ENCODE measurements around the gene ABHD6.
"Not testable (repeated sequence)": the region's sequence is repeated elsewhere in the genome, so short reads cannot be mapped to it uniquely, and the experiment has no call there.

The ABHD6 gene

GRCh38 chr3:58285334-58285733 is 47.7 kb downstream of the ABHD6 start:
- DNase-seq = no peak

- DNase-seq = no peak
Observed at GRCh38 chr3:58287354-58287753, 49.8 kb downstream of the ABHD6 start.

- peak; percentile 22 to 48 for DNase-seq
Observed at GRCh38 chr3:58288011-58288728, 50.6 kb downstream of the ABHD6 start.

GRCh38 chr3:58288964-58289613 is 51.5 kb downstream of the ABHD6 start:
- DNase-seq = not testable (repeated sequence)

GRCh38 chr3:58290446-58290845 is 52.9 kb downstream of the ABHD6 start:
- not testable (repeated sequence) for DNase-seq

GRCh38 chr3:58291671-58292338 is 54.2 kb downstream of the ABHD6 start:
- DNase-seq = no peak

- no peak for DNase-seq
Observed at GRCh38 chr3:58292866-58293265, 55.3 kb downstream of the ABHD6 start.

GRCh38 chr3:58293516-58293915 is 55.9 kb downstream of the ABHD6 start:
- DNase-seq = peak; percentile 50 to 58

GRCh38 chr3:58296269-58296668 is 58.7 kb downstream of the ABHD6 start:
- DNase-seq = no peak

- no peak for DNase-seq
Observed at GRCh38 chr3:58296843-58297242, 59.3 kb downstream of the ABHD6 start.

GRCh38 chr3:58298190-58298589 is 60.6 kb downstream of the ABHD6 start:
- DNase-seq = no peak

- no peak for DNase-seq
Observed at GRCh38 chr3:58299075-58299474, 61.5 kb downstream of the ABHD6 start.

GRCh38 chr3:58299839-58300516 is 62.4 kb downstream of the ABHD6 start:
- peak in 1 of 2 experiments; percentile 8 for DNase-seq

- DNase-seq = peak; percentile 39 to 84
Observed at GRCh38 chr3:58305882-58306711, 68.5 kb downstream of the ABHD6 start, which contains the start of the genes HTD2 and RPP14. Gene HTD2 (plus strand): TSS chr3:58306520. CDS start chr3:58317614, 11,094 bp downstream. Gene RPP14 (plus strand): TSS chr3:58306245. CDS start chr3:58310330, 4,085 bp downstream.

- no peak for DNase-seq
Observed at GRCh38 chr3:58307639-58308215, 70.1 kb downstream of the ABHD6 start.

GRCh38 chr3:58308728-58309127 is 71.1 kb downstream of the ABHD6 start:
- DNase-seq = no peak

- no peak for DNase-seq
Observed at GRCh38 chr3:58317811-58318210, 80.2 kb downstream of the ABHD6 start.

GRCh38 chr3:58321791-58322190 is 84.2 kb downstream of the ABHD6 start:
- no peak for DNase-seq

- DNase-seq = no peak
Observed at GRCh38 chr3:58322793-58323192, 85.2 kb downstream of the ABHD6 start.

GRCh38 chr3:58323529-58324390 is 86.2 kb downstream of the ABHD6 start:
- DNase-seq = no peak
